OCI-LY1 (cell line): ENCODE data around the gene CACNB2.
A peak's percentile ranks its signal among the peaks of the same experiment; 100 is the strongest.

Experiments
- H2AFZ ChIP-seq: fragments of 200-600 bp; sonication (generic), shearing (Covaris generic); 2 replicates; pipeline ENCODE4 v1.6.0; 2014; ENCODE audit warnings: antibody characterized with exemption, mild to moderate bottlenecking, low read length
- H3F3A ChIP-seq: fragments of 200-600 bp; sonication (generic), shearing (Covaris generic); 2 replicates; pipeline ENCODE4 v1.6.0; 2014; ENCODE audit warnings: mild to moderate bottlenecking, antibody characterized with exemption, low read length, moderate library complexity; ENCODE audit not compliant: insufficient read depth
- H3K27ac ChIP-seq: fragments of 200-600 bp; sonication (generic); 2 replicates; pipeline ENCODE4 v1.5.1; 2014; ENCODE audit warnings: low read length, mixed run types, mild to moderate bottlenecking, low read depth; ENCODE audit not compliant: poor library complexity, severe bottlenecking
- H3K27me3 ChIP-seq: fragments of 200-600 bp; sonication (generic); 2 replicates; pipeline ENCODE4 v1.6.0; 2014; ENCODE audit warnings: antibody characterized with exemption, mild to moderate bottlenecking, low read length, moderate library complexity; ENCODE audit not compliant: insufficient read depth
- H3K36me3 ChIP-seq: fragments of 200-600 bp; sonication (generic); 2 replicates; pipeline ENCODE4 v1.6.1; 2014; ENCODE audit warnings: mild to moderate bottlenecking, antibody characterized with exemption, low read length, moderate library complexity, mixed read lengths; ENCODE audit not compliant: insufficient read depth
- H3K4me1 ChIP-seq: fragments of 200-600 bp; sonication (generic); 2 replicates; pipeline ENCODE4 v1.5.1; 2014; ENCODE audit warnings: mild to moderate bottlenecking, low read length, moderate library complexity; ENCODE audit not compliant: insufficient read depth, severe bottlenecking
- H3K4me2 ChIP-seq: fragments of 200-600 bp; sonication (generic), shearing (Covaris generic); 2 replicates; pipeline ENCODE4 v1.6.1; 2014; ENCODE audit warnings: low read length
- H3K4me3 ChIP-seq: fragments of 200-600 bp; sonication (generic); 2 replicates; pipeline ENCODE4 v1.5.1; 2014; ENCODE audit warnings: low read length, low read depth, mild to moderate bottlenecking, mixed read lengths; ENCODE audit not compliant: poor library complexity, severe bottlenecking
- H3K79me2 ChIP-seq: fragments of 200-600 bp; shearing (Covaris generic); 2 replicates; pipeline ENCODE4 v1.6.1; 2016; ENCODE audit warnings: mixed run types, low read length, mixed read lengths; ENCODE audit not compliant: insufficient read depth
- H3K9ac ChIP-seq: fragments of 200-600 bp; sonication (generic), shearing (Covaris generic); 2 replicates; pipeline ENCODE4 v1.6.1; 2014; ENCODE audit warnings: mild to moderate bottlenecking, low read length, mixed read lengths
- H3K9me2 ChIP-seq: fragments of 200-600 bp; sonication (generic), shearing (Covaris generic); 2 replicates; pipeline ENCODE4 v1.6.1; 2014; ENCODE audit warnings: low read depth, mild to moderate bottlenecking, low read length, mixed read lengths
- H3K9me3 ChIP-seq: fragments of 200-600 bp; shearing (Covaris generic); 2 replicates; pipeline ENCODE4 v1.6.1; 2014; ENCODE audit warnings: low read length, mixed read lengths
- H4K20me1 ChIP-seq: fragments of 200-600 bp; sonication (generic), shearing (Covaris generic); 2 replicates; pipeline ENCODE4 v1.6.0; 2016; ENCODE audit warnings: mild to moderate bottlenecking, low read length; ENCODE audit not compliant: insufficient read depth
- EZH2 ChIP-seq: fragments of 200-600 bp; sonication (generic), shearing (Covaris generic); IDR thresholded peaks from 2 replicates; pipeline ENCODE4 v1.8.0; 2017; ENCODE audit warnings: borderline replicate concordance, mixed run types, mild to moderate bottlenecking, antibody characterized with exemption, low read length, moderate library complexity, mixed read lengths
- TF ChIP-seq, protein P1 (sequence below): fragments of 200-600 bp; sonication (generic), shearing (Covaris generic); IDR thresholded peaks from 2 replicates; pipeline ENCODE4 v1.5.1; 2017; ENCODE audit warnings: mild to moderate bottlenecking, antibody characterized with exemption, low read length, moderate library complexity, mixed read lengths

CACNB2 gene

DNA sequence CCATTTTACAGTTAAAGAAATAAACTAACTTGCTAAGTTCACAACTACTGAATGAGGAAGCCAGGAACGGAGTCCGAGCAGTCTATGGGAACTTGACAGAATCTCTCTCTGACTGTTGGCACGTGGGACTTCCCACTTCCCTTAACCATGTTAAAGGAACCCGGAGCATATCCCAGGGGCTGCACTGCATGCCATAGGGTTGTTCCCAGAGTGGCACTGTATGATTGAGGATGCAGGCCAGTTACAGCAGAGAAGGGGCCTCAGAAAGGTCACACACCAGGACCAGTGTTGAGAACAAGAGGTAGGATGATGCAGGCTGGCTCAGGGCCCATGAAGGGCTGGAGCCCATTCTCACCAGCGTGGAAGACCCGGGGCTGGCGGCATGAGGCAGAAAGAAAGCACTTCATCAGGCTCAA lies 309.4 kb downstream of the CACNB2 start:
- no peak overlapping the region for H2AFZ ChIP-seq
- H4K20me1 ChIP-seq = no peaks in the 10 kb centered on the region

DNA sequence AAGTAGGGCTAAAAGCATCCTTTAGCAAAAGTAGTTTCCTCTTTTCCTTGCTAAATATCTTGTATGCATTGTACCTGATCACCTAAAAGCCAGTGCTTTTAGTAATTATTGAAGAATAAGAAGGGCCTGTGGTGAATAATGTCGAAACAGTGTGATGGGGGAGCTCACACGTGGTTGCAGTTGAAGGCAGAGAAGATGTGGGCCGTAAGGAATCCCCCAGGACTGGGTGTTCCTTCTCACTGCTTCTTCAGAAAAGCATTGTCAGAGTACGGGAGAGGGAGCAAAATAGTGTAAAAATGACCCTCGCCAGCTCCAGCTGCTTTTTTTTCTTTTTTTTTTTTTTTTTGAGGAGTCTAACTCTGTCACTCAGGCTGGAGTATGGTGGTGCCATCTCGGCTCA lies 310.1 kb downstream of the CACNB2 start:
- Histone ChIP-seq H3K27me3 (no peaks in the 10 kb centered on the region; the same call in 1 of the 2 replicates), H3F3A (no peaks in the 10 kb centered on the region), H4K20me1 (no peaks in the 10 kb centered on the region), H3K36me3 (no peaks in the 10 kb centered on the region), H3K4me1 (peaks cover 13% of the 10 kb centered on the region), H3K27ac (no peak overlapping the region), H3K4me2 (no peak overlapping the region), H3K4me3 (no peak overlapping the region), H2AFZ (no peak overlapping the region), H3K79me2 (no peaks in the 10 kb centered on the region), H3K9ac (no peak overlapping the region), H3K9me2 (no peaks in the 10 kb centered on the region), H3K9me3 (no peaks in the 10 kb centered on the region)
- TF ChIP-seq, protein P1, sequence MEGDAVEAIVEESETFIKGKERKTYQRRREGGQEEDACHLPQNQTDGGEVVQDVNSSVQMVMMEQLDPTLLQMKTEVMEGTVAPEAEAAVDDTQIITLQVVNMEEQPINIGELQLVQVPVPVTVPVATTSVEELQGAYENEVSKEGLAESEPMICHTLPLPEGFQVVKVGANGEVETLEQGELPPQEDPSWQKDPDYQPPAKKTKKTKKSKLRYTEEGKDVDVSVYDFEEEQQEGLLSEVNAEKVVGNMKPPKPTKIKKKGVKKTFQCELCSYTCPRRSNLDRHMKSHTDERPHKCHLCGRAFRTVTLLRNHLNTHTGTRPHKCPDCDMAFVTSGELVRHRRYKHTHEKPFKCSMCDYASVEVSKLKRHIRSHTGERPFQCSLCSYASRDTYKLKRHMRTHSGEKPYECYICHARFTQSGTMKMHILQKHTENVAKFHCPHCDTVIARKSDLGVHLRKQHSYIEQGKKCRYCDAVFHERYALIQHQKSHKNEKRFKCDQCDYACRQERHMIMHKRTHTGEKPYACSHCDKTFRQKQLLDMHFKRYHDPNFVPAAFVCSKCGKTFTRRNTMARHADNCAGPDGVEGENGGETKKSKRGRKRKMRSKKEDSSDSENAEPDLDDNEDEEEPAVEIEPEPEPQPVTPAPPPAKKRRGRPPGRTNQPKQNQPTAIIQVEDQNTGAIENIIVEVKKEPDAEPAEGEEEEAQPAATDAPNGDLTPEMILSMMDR = no peak
- no peak for TF ChIP-seq EZH2

More for the DNA sequence above, 309.4 kb downstream of the CACNB2 start:
- Histone ChIP-seq H3K9me3 (no peaks in the 10 kb centered on the region), H3K27me3 (no peaks in the 10 kb centered on the region; the same call in 1 of the 2 replicates), H3K9me2 (no peaks in the 10 kb centered on the region), H3F3A (no peaks in the 10 kb centered on the region), H3K36me3 (no peaks in the 10 kb centered on the region), H3K4me3 (no peak overlapping the region), H3K27ac (no peak overlapping the region), H3K4me1 (peaks cover 12% of the 10 kb centered on the region), H3K4me2 (no peak overlapping the region), H3K9ac (no peak overlapping the region), H3K79me2 (no peaks in the 10 kb centered on the region)
- TF ChIP-seq EZH2 = no peak
- TF ChIP-seq, protein P1 = no peak

DNA sequence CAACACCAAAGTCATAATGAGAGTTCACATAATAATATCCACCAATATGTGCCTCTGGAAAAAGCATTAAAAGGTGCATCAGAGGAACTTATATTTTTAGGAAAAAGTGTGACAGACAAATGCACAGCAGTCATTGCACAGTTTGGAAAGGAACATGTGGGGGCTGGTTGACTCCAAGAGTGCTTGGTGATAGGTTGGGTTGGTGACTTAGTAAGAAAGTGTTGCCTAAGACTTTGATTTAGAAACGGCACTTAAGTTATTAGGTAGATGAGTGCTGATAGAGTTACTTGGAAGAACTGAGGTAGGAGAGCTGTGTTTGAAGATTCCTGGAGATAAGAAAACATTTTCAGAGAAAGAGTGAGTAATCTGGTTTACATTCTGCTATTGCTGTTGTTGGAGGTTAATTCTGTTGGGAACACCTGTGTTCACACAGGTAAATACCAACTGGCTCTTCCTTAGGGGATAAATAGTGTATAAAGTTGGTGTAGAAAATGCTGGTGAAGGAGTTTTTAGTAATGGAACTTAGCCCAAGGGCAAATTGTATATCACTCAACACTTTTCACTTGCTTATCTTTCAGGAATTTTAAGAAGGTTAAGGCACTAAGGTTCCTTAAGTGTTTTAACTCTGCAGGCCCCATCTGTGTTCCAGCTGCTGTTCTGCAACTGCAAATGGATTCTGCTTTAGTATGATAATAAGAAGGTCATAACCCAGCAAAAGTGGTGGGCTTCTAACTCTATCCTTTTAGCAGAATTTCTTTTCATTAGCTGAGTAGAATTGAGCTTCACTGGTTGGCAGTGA lies 315.1 kb downstream of the CACNB2 start:
- H3K79me2 ChIP-seq = no peaks in the 10 kb centered on the region
- no peak overlapping the region for H3K4me2 ChIP-seq
- no peaks in the 10 kb centered on the region for H3K27me3 ChIP-seq
- no peak overlapping the region for H3K4me3 ChIP-seq
- H3K9ac ChIP-seq = no peak overlapping the region
- peak overlapping the region; percentile 68 for H3K27ac ChIP-seq
- H3K9me3 ChIP-seq = no peaks in the 10 kb centered on the region
- no peaks in the 10 kb centered on the region for H4K20me1 ChIP-seq
- H2AFZ ChIP-seq = no peak overlapping the region
- no peaks in the 10 kb centered on the region for H3K9me2 ChIP-seq
- H3K4me1 ChIP-seq = peaks cover 28% of the 10 kb centered on the region
- no peaks in the 10 kb centered on the region for H3K36me3 ChIP-seq
- no peaks in the 10 kb centered on the region for H3F3A ChIP-seq
- TF ChIP-seq EZH2 = no peak
- TF ChIP-seq, protein P1 = no peak
